HepG2 (cell line): ENCODE measurements around the gene PRM2.

ENCODE experiments used
- ARNT ChIP-seq: fragments of 450-650 bp; IDR thresholded peaks from 2 replicates; pipeline ENCODE4 v1.6.1; 2017
- KDM4B ChIP-seq: sonication (generic); formaldehyde crosslinking; IDR thresholded peaks from 2 replicates; pipeline ENCODE4 v1.4.0; 2020; ENCODE audit warnings: missing genetic modification reagents
- RAD21 ChIP-seq: fragments of 450-650 bp; formaldehyde crosslinking; IDR thresholded peaks from 2 replicates; pipeline ENCODE4 v1.5.0; 2020; ENCODE audit warnings: mild to moderate bottlenecking
- RFX5 ChIP-seq: IDR thresholded peaks from 2 replicates; pipeline ENCODE4 v1.6.1; 2011; ENCODE audit warnings: low read depth, low read length, improper control_type of control experiment
- SMC3 ChIP-seq: IDR thresholded peaks from 2 replicates; pipeline ENCODE4 v1.6.1; 2011; ENCODE audit warnings: low read length, improper control_type of control experiment
- SP5 ChIP-seq: IDR thresholded peaks from 2 replicates; pipeline ENCODE4 v1.6.1; 2016; ENCODE audit warnings: low read depth, borderline replicate concordance
- TCF7 ChIP-seq: sonication (generic); IDR thresholded peaks from 2 replicates; pipeline ENCODE4 v1.6.1; 2016; ENCODE audit warnings: antibody characterized with exemption, low read depth
- ZNF768 ChIP-seq: sonication (generic); formaldehyde crosslinking; IDR thresholded peaks from 2 replicates; pipeline ENCODE4 v1.4.0; 2020; ENCODE audit warnings: missing genetic modification reagents
- TF ChIP-seq, protein P1 (sequence below): sonication (generic); formaldehyde crosslinking; IDR thresholded peaks from 2 replicates; pipeline ENCODE4 v1.5.0; 2020; ENCODE audit warnings: mild to moderate bottlenecking, missing genetic modification reagents, moderate library complexity

DNA sequence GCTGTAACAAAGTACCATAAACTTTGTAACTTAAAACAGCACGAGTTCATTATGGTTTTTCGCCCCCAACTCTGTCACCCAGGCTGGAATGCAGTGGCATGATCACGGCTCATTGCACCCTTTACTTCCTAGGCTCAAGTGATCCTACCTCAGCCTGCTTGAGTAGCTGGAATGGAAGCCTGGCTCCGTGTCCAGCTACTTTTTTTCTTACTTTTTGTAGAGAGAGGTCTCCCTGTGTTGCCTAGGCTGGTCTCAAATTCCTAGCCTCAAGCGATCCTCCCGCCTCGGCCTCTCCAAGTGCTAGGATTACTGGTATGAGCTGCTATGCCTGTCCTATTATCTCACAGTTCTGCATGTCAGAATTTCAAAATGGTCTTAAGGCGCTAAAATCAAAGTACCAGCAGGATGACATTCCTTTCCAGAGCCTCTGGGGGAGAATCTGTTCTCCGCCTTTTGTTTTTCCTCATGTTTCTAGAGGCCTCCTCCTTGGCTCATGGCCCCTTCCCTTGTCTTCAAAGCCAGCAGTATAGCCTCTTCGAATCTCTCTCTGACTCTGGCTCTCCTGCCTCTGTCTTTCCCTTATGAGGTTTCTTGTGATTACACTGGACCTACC is 14.9 kb upstream of the PRM2 start:
- TF ChIP-seq KDM4B (CRISPR knock-in tag) (no peak), RFX5 (no peak), RAD21 (no peak), ARNT (no peak), SP5 (CRISPR knock-in tag) (no peak), SMC3 (no peak), ZNF768 (CRISPR knock-in tag) (no peak), TCF7 (no peak)
- TF ChIP-seq, protein P1, sequence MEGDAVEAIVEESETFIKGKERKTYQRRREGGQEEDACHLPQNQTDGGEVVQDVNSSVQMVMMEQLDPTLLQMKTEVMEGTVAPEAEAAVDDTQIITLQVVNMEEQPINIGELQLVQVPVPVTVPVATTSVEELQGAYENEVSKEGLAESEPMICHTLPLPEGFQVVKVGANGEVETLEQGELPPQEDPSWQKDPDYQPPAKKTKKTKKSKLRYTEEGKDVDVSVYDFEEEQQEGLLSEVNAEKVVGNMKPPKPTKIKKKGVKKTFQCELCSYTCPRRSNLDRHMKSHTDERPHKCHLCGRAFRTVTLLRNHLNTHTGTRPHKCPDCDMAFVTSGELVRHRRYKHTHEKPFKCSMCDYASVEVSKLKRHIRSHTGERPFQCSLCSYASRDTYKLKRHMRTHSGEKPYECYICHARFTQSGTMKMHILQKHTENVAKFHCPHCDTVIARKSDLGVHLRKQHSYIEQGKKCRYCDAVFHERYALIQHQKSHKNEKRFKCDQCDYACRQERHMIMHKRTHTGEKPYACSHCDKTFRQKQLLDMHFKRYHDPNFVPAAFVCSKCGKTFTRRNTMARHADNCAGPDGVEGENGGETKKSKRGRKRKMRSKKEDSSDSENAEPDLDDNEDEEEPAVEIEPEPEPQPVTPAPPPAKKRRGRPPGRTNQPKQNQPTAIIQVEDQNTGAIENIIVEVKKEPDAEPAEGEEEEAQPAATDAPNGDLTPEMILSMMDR (CRISPR knock-in tag), result no peak
